ENCODE results near the gene AK8. TPM values are rescaled to one million over a fixed set of nuclear protein-coding genes. Genes with fewer than 3 reads are reported as not detected.

AK8 gene
- polyA plus RNA-seq, 1 of the 3 experiments (the other 2 are of a cell fraction): 0.77 TPM

DNA sequence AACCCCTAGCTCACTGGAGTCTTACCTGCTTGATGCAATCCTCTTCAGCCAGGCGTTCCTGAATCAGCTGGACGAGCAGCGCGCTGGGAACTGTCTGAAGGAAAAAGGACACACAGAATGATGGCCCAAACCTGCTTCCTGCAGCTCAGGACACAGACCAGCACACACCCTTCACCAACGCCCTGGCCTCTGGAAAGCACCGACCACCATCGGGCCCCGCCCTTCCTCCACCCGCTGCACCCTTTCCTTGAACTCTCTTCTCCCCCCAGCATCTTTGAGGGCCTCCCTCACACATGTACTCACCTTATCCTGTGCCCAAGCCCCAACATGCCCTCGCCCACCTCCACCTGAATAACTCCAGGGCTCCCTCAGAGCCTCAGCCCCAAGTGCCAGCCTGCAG lies 23.3 kb downstream of the AK8 start:
- no peaks in the 10 kb centered on the region for H3K9me3 ChIP-seq
- POLR2A ChIA-PET: no interaction called here
- CTCF ChIA-PET: no interaction called here

DNA sequence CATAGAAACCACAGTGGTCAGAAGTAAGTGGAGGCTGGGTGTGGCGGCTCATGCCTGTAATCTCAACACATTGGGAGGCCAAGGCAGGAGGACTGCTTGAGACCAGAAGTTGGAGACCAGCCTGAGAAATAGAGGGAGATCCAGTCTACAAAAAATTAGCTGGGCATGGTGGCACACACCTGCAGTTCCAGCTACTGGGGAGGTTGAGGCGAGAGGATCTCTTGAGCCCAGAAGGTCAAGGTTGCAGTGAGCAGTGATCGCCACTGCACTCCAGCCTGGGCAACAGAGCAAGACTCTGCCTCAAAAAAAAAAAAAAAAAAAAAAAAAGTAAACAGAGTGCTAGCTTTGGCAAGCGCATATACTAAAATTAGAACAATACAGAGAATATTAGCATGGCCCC lies 24.6 kb downstream of the AK8 start:
- Histone ChIP-seq H3K4me3 (ENCODE audit: low read depth in 2 of 2, low read length in 1 of 2) (no peak overlapping the region), H3K4me1 (ENCODE audit: control insufficient read depth in 1 of 2, insufficient read depth in 2 of 2, low read depth in 1 of 2, low read length in 1 of 2) (peaks cover 0 to 32% of the 10 kb centered on the region in 2 experiments; a peak in 1 of 4 replicates), H3K79me2 (ENCODE audit: insufficient read depth) (no peaks in the 10 kb centered on the region), H3K36me3 (replicated peaks in 1 of 2; ENCODE audit: control insufficient read depth in 1 of 2, insufficient read depth in 2 of 2, low read length in 1 of 2) (no peaks in the 10 kb centered on the region), H2AFZ (ENCODE audit: low read depth) (no peak overlapping the region), H3K9me3 (no peaks in the 10 kb centered on the region), H3K27ac (ENCODE audit: low read depth in 2 of 2, low read length in 1 of 2) (no peak overlapping the region), H3K4me2 (no peak overlapping the region), H3F3A (replicated peaks; ENCODE audit: insufficient read depth) (no peaks in the 10 kb centered on the region), H3K9me2 (no peaks in the 10 kb centered on the region), H3K9ac (no peak overlapping the region), H3K27me3 (ENCODE audit: insufficient read depth) (no peaks in the 10 kb centered on the region), H4K20me1 (ENCODE audit: insufficient read depth) (no peaks in the 10 kb centered on the region)
- ChIA-PET CTCF (no interaction called here), POLR2A (no interaction called here)
- 86% methylated on average over 4 of the region's 4 CpGs for WGBS (ENCODE audit: low lambda C conversion rate)
- no peak for DNase-seq
- TF ChIP-seq, protein P1, sequence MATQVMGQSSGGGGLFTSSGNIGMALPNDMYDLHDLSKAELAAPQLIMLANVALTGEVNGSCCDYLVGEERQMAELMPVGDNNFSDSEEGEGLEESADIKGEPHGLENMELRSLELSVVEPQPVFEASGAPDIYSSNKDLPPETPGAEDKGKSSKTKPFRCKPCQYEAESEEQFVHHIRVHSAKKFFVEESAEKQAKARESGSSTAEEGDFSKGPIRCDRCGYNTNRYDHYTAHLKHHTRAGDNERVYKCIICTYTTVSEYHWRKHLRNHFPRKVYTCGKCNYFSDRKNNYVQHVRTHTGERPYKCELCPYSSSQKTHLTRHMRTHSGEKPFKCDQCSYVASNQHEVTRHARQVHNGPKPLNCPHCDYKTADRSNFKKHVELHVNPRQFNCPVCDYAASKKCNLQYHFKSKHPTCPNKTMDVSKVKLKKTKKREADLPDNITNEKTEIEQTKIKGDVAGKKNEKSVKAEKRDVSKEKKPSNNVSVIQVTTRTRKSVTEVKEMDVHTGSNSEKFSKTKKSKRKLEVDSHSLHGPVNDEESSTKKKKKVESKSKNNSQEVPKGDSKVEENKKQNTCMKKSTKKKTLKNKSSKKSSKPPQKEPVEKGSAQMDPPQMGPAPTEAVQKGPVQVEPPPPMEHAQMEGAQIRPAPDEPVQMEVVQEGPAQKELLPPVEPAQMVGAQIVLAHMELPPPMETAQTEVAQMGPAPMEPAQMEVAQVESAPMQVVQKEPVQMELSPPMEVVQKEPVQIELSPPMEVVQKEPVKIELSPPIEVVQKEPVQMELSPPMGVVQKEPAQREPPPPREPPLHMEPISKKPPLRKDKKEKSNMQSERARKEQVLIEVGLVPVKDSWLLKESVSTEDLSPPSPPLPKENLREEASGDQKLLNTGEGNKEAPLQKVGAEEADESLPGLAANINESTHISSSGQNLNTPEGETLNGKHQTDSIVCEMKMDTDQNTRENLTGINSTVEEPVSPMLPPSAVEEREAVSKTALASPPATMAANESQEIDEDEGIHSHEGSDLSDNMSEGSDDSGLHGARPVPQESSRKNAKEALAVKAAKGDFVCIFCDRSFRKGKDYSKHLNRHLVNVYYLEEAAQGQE (IDR thresholded peaks at IDR 0.05; ENCODE audit: low read depth, low read length): no peak
- TF ChIP-seq, protein P2, sequence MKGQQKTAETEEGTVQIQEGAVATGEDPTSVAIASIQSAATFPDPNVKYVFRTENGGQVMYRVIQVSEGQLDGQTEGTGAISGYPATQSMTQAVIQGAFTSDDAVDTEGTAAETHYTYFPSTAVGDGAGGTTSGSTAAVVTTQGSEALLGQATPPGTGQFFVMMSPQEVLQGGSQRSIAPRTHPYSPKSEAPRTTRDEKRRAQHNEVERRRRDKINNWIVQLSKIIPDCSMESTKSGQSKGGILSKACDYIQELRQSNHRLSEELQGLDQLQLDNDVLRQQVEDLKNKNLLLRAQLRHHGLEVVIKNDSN (IDR thresholded peaks at IDR 0.05; ENCODE audit: borderline replicate concordance, low read depth): no peak
- TF ChIP-seq TEAD4 (IDR thresholded peaks at IDR 0.05; ENCODE audit: borderline replicate concordance, insufficient read depth): no peak
- no peak for TF ChIP-seq TCF12 (IDR thresholded peaks at IDR 0.05)
- TF ChIP-seq, protein P3, sequence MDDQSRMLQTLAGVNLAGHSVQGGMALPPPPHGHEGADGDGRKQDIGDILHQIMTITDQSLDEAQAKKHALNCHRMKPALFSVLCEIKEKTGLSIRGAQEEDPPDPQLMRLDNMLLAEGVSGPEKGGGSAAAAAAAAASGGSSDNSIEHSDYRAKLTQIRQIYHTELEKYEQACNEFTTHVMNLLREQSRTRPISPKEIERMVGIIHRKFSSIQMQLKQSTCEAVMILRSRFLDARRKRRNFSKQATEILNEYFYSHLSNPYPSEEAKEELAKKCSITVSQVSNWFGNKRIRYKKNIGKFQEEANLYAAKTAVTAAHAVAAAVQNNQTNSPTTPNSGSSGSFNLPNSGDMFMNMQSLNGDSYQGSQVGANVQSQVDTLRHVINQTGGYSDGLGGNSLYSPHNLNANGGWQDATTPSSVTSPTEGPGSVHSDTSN (IDR thresholded peaks at IDR 0.05): no peak
- TF ChIP-seq POLR2AphosphoS5 (IDR thresholded peaks at IDR 0.05; ENCODE audit: low read depth, low read length): no peak
- TF ChIP-seq ELF1 (IDR thresholded peaks at IDR 0.05): no peak
- TF ChIP-seq NFIC (IDR thresholded peaks at IDR 0.05; ENCODE audit: borderline replicate concordance): no peak

More for the DNA sequence above, 23.3 kb downstream of the AK8 start:
- Histone ChIP-seq H3K36me3 (replicated peaks in 1 of 2; ENCODE audit: control insufficient read depth in 1 of 2, insufficient read depth in 2 of 2, low read length in 1 of 2) (no peaks in the 10 kb centered on the region), H3K9me2 (no peaks in the 10 kb centered on the region), H3K9ac (no peak overlapping the region), H4K20me1 (ENCODE audit: insufficient read depth) (no peaks in the 10 kb centered on the region), H3K27ac (ENCODE audit: low read depth in 2 of 2, low read length in 1 of 2) (no peak overlapping the region), H3K79me2 (ENCODE audit: insufficient read depth) (no peaks in the 10 kb centered on the region), H3K27me3 (ENCODE audit: insufficient read depth) (no peaks in the 10 kb centered on the region), H3K4me3 (ENCODE audit: low read depth in 2 of 2, low read length in 1 of 2) (no peak overlapping the region), H2AFZ (ENCODE audit: low read depth) (no peak overlapping the region), H3F3A (replicated peaks; ENCODE audit: insufficient read depth) (no peaks in the 10 kb centered on the region), H3K4me1 (ENCODE audit: control insufficient read depth in 1 of 2, insufficient read depth in 2 of 2, low read depth in 1 of 2, low read length in 1 of 2) (peaks cover 0 to 30% of the 10 kb centered on the region in 2 experiments; a peak in 1 of 4 replicates), H3K4me2 (no peak overlapping the region)
- no peak for DNase-seq
- TF ChIP-seq GATA2 (CRISPR knock-in tag; IDR thresholded peaks at IDR 0.05) (no peak), TEAD4 (IDR thresholded peaks at IDR 0.05; ENCODE audit: borderline replicate concordance, insufficient read depth) (no peak), TCF12 (IDR thresholded peaks at IDR 0.05) (no peak), RCOR1 (IDR thresholded peaks at IDR 0.05; ENCODE audit: low read length) (no peak), NFIC (IDR thresholded peaks at IDR 0.05; ENCODE audit: borderline replicate concordance) (no peak), MEF2A (IDR thresholded peaks at IDR 0.05; ENCODE audit: borderline replicate concordance, low read depth) (no peak), RAD21 (IDR thresholded peaks at IDR 0.05; ENCODE audit: low read length) (no peak), JUND (IDR thresholded peaks at IDR 0.05) (no peak), RXRA (IDR thresholded peaks at IDR 0.05; ENCODE audit: borderline replicate concordance, low read depth) (no peak), RFX5 (IDR thresholded peaks at IDR 0.05; ENCODE audit: low read length) (no peak), EZH2phosphoT487 (IDR thresholded peaks at IDR 0.05; ENCODE audit: borderline replicate concordance, low read depth) (no peak), SMC3 (IDR thresholded peaks at IDR 0.05; ENCODE audit: low read depth, low read length) (no peak), FOSL2 (IDR thresholded peaks at IDR 0.05; ENCODE audit: borderline replicate concordance, low read depth) (no peak), ELF1 (IDR thresholded peaks at IDR 0.05) (no peak)
- TF ChIP-seq, protein P2 (IDR thresholded peaks at IDR 0.05; ENCODE audit: borderline replicate concordance, low read depth): no peak
- TF ChIP-seq, protein P1 (IDR thresholded peaks at IDR 0.05; ENCODE audit: low read depth, low read length): no peak
- TF ChIP-seq, protein P4, sequence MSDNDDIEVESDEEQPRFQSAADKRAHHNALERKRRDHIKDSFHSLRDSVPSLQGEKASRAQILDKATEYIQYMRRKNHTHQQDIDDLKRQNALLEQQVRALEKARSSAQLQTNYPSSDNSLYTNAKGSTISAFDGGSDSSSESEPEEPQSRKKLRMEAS (IDR thresholded peaks at IDR 0.05; ENCODE audit: low read depth): no peak
- WGBS (ENCODE audit: low lambda C conversion rate): 89% methylated on average over 10 of the region's 10 CpGs
